ENCODE results near the gene PANK1. TPM values are rescaled to one million over a fixed set of nuclear protein-coding genes. Genes with fewer than 3 reads are reported as not detected.

PANK1 gene
- total and polyA plus RNA-seq, 2 donors from 2014 or later: 5.4 to 31.3 TPM

- Histone ChIP-seq H3K27ac (ENCODE audit: low read depth in 2 of 2, low read length in 2 of 2) (no peak overlapping the region), H3K27me3 (ENCODE audit: control insufficient read depth, insufficient read depth, low read length) (no peaks in the 10 kb centered on the region), H3K9ac (ENCODE audit: low read length in 3 of 3) (no peak overlapping the region), H3K4me1 (ENCODE audit: control insufficient read depth in 2 of 3, insufficient read depth in 2 of 3, low read depth in 1 of 3, low read length in 3 of 3) (peaks cover 0 to 20% (median 14%) of the 10 kb centered on the region in 3 donors), H3K4me3 (ENCODE audit: low read length in 3 of 3) (no peak overlapping the region), H3K36me3 (ENCODE audit: control insufficient read depth in 2 of 3, insufficient read depth in 3 of 3, low read length in 3 of 3) (no peaks in the 10 kb centered on the region), H3K9me3 (ENCODE audit: control insufficient read depth in 2 of 3, insufficient read depth in 1 of 3, low read length in 3 of 3) (no peaks in the 10 kb centered on the region)
- FAIRE-seq (no peak), DNase-seq (no peak)
- intact Hi-C loops (cut with DNase I): no loop called here
- TF ChIP-seq CTCF (IDR thresholded peaks at IDR 0.05; ENCODE audit: borderline replicate concordance, extremely low read depth, insufficient read depth): no peak
Observed at GRCh38 chr10:89604200-89604599, 40.8 kb downstream of the PANK1 start.

GRCh38 chr10:89602919-89603318 lies 42.1 kb downstream of the PANK1 start:
- intact Hi-C loops (cut with DNase I): no loop called here
- no peak for TF ChIP-seq CTCF (IDR thresholded peaks at IDR 0.05; ENCODE audit: borderline replicate concordance, extremely low read depth, insufficient read depth)
- no peak for DNase-seq
- H3K4me1 ChIP-seq (ENCODE audit: control insufficient read depth in 2 of 3, insufficient read depth in 2 of 3, low read depth in 1 of 3, low read length in 3 of 3): peaks cover 0 to 20% (median 14%) of the 10 kb centered on the region in 3 donors
- FAIRE-seq: no peak
- no peaks in the 10 kb centered on the region for H3K27me3 ChIP-seq (ENCODE audit: control insufficient read depth, insufficient read depth, low read length)
- no peaks in the 10 kb centered on the region for H3K9me3 ChIP-seq (ENCODE audit: control insufficient read depth in 2 of 3, insufficient read depth in 1 of 3, low read length in 3 of 3)
- H3K36me3 ChIP-seq (ENCODE audit: control insufficient read depth in 2 of 3, insufficient read depth in 3 of 3, low read length in 3 of 3): peaks cover 0 to 9% (median 8%) of the 10 kb centered on the region in 3 donors
- H3K27ac ChIP-seq (ENCODE audit: low read depth in 2 of 2, low read length in 2 of 2): peak overlapping the region; percentile 32 to 67
- no peak overlapping the region for H3K4me3 ChIP-seq (ENCODE audit: low read length in 3 of 3)
- H3K9ac ChIP-seq (ENCODE audit: low read length in 3 of 3): no peak overlapping the region

GRCh38 chr10:89601728-89602361 lies 43.2 kb downstream of the PANK1 start:
- FAIRE-seq (no peak), DNase-seq (no peak)
- Histone ChIP-seq H3K4me3 (ENCODE audit: low read length in 3 of 3) (no peak overlapping the region), H3K27me3 (ENCODE audit: control insufficient read depth, insufficient read depth, low read length) (no peaks in the 10 kb centered on the region), H3K4me1 (ENCODE audit: control insufficient read depth in 2 of 3, insufficient read depth in 2 of 3, low read depth in 1 of 3, low read length in 3 of 3) (peaks cover 0 to 20% (median 14%) of the 10 kb centered on the region in 3 donors), H3K9ac (ENCODE audit: low read length in 3 of 3) (peak overlapping the region in 1 of 3 donors; percentile 10), H3K36me3 (ENCODE audit: control insufficient read depth in 2 of 3, insufficient read depth in 3 of 3, low read length in 3 of 3) (peaks cover 0 to 15% (median 12%) of the 10 kb centered on the region in 3 donors), H3K27ac (ENCODE audit: low read depth in 2 of 2, low read length in 2 of 2) (peak overlapping the region; percentile 11 to 32), H3K9me3 (ENCODE audit: control insufficient read depth in 2 of 3, insufficient read depth in 1 of 3, low read length in 3 of 3) (no peaks in the 10 kb centered on the region)
- intact Hi-C loops (cut with DNase I): no loop called here
- no peak for TF ChIP-seq CTCF (IDR thresholded peaks at IDR 0.05; ENCODE audit: borderline replicate concordance, extremely low read depth, insufficient read depth)

Data from kidney (tissue), 14 donors.